Lower leg skin (tissue), 4 donors: Measurements from ENCODE around the gene SUPT4H1. TPM values are rescaled to one million over a fixed set of nuclear protein-coding genes. Genes with fewer than 3 reads are reported as not detected.

Experiments used
- DNase-seq, 2 donors: peaks; one replicate each; pipeline ENCODE4 v3.0.0-alpha.2; 2019; ENCODE audit warnings: low spot score in 2 of 2
- H3K4me3 ChIP-seq: fragments of 200-600 bp; sonication (generic); 2 replicates; pipeline ENCODE4 v1.5.1; 2017; ENCODE audit warnings: mild to moderate bottlenecking, low read depth; ENCODE audit not compliant: poor library complexity, severe bottlenecking
- CTCF ChIP-seq, 3 donors: fragments of 450-650 bp; IDR thresholded peaks; one replicate each; pipeline ENCODE4 v1.5.1; 2016; ENCODE audit warnings: antibody characterized with exemption in 3 of 3, mild to moderate bottlenecking in 3 of 3, moderate library complexity in 2 of 3
- POLR2A ChIP-seq, 2 donors: fragments of 450-650 bp; IDR thresholded peaks; one replicate each; pipeline ENCODE4 v1.6.1; 2016 to 2017; ENCODE audit warnings: antibody characterized with exemption in 2 of 2, mild to moderate bottlenecking in 1 of 2, moderate library complexity in 1 of 2
- WGBS, 2 donors: methylation state at CpG; one replicate each; pipeline ENCODE4 v1.1.5; 2018; 5-methylcytosine and 5-hydroxymethylcytosine counted together
- intact Hi-C: fragments of 100-400 bp; cut with DNase I; formaldehyde crosslinking; loops from one replicate; pipeline ENCODE4 v1.15.0; 2023; ENCODE audit warnings: low total_unique reads
- total RNA-seq, 4 donors: library from RNA; depleted of rRNA; stranded (reverse); fragments of >200 nt; gene quantifications; one replicate each; pipeline ENCODE4 v1.1.0, GENCODE V29; 2016

SUPT4H1 gene
- total RNA-seq, 4 donors from 2014 or later = 49.5 to 89.7 (median 57.5) TPM

GRCh38 chr17:58313815-58314705, 37.9 kb downstream of the SUPT4H1 start:
- peak in 1 of 2 donors; percentile 45 for DNase-seq
- 68 to 70% methylated on average over 7 of the region's 7 CpGs for WGBS, 2 donors
- no peak for TF ChIP-seq POLR2A (IDR thresholded peaks at IDR 0.05)
- TF ChIP-seq CTCF (IDR thresholded peaks at IDR 0.05) = no peak
- no peak overlapping the region for H3K4me3 ChIP-seq
- intact Hi-C loops = no loop called here

DNA sequence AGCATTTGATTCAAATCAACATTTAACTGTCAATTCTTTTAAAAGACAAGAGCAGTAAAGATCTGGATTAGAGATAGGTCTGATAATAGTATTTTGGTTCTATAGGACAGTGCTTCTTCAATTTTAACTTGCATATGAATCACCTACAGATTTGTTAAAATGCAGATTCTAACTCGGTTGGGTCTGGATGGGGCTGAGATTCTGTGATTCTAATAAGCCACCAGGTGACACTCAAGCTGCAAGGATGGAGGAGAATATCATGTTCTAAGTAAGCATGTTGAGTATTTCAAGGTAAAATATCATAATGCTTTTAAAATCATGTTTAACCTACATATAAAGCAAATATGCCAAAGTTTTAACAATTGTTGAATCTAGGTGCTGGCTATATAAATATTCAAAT, 39.2 kb downstream of the SUPT4H1 start:
- 51 to 58% methylated on average over 1 of the region's 1 CpG for WGBS, 2 donors
- TF ChIP-seq POLR2A (IDR thresholded peaks at IDR 0.05) (no peak), CTCF (IDR thresholded peaks at IDR 0.05) (no peak)

DNA sequence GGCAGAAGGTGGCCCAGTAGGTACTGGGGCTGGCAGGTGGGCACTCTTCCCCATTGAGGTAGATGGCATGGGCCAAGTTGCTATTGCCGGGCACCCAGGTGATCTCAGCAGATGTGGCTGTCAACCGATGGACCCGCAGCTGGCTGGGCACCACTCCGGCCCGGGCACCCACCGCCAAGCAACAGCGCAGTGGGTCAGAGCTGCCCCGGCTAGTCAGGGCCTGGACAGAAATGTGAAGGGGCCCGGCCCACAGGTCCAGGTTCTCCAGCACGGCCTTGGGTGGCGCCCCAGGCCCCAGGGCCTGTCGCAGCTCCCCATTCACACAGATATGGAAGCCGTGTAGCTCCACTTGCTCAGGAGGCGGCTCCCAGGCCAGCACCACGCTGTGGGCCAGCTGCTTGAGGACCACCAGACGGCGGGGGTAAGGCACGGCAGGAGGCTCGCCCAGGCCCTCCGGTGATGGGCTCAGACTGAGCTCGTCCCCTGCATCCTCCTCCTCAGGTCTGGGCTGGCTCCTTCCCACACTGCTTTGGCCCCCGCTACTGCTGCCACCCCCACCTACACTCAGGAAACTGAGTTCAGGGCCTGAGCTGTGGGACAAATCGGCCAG, 39.9 kb downstream of the SUPT4H1 start:
- peak; percentile 9 to 70 for DNase-seq
- H3K4me3 ChIP-seq = no peak overlapping the region
- intact Hi-C loops = no loop called here
- 91 to 92% methylated on average over 12 to 19 of the region's 23 CpGs for whole genome bisulfite sequencing, 2 donors
- TF ChIP-seq CTCF (IDR thresholded peaks at IDR 0.05) (no peak), POLR2A (IDR thresholded peaks at IDR 0.05) (no peak)

More for the DNA sequence above, 39.2 kb downstream of the SUPT4H1 start:
- intact Hi-C loops = no loop called here
- no peak overlapping the region for H3K4me3 ChIP-seq
- DNase-seq = peak in 1 of 2 donors; percentile 8

GRCh38 chr17:58311429-58311894, 40.5 kb downstream of the SUPT4H1 start:
- WGBS, 2 donors = 84 to 89% methylated on average over 8 to 9 of the region's 9 CpGs
- H3K4me3 ChIP-seq = no peak overlapping the region
- peak in 1 of 2 donors; percentile 10 for DNase-seq
- TF ChIP-seq POLR2A (IDR thresholded peaks at IDR 0.05) = no peak
- no peak for TF ChIP-seq CTCF (IDR thresholded peaks at IDR 0.05)
- intact Hi-C loops = no loop called here

DNA sequence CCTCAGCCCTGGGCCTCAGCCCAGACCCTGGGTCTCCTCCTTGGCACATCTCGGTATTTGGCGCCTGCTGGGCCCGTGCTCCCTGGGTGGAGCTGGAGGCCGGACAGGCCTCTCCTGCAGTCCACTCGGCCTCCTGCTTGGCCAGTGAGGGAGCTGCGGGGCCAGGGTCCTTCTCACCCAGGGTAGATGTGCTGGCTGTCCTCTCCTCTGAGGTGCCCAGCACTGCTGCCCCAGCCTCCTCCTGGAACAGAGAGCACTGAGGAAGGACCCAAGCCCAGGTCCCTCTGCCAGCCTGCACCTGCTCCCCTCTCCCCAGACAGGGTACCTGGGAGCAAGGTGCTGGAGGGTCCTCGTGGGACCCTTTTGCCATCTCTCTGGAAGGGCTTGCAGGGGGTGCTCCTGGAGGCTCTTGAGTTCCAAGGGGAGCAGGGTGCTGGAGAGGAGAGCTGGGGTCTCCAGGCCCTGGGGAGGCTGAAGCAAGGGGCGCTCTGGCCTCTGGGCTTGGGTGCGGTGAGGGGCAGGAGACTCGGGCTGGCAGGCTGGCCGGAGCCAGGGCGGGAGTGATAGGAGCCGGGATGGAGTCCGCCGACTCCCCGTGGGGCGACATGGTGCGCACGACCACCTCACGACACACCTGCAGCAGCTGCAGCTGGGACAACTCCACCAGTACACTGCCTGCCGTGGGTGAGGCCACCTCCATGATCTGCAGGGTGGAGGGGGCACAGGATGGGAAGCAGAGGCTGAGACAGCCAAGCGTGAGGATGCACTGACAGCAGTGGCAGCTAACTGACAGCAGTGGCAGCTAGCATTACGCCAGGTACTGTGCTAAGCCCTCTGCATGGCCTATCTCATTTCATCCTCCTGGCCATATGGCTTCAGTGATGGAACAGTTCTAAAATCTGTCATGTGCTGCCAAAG, 41.2 kb downstream of the SUPT4H1 start:
- 91 to 94% methylated on average over 20 to 22 of the region's 23 CpGs for WGBS, 2 donors
- no peak overlapping the region for H3K4me3 ChIP-seq
- DNase-seq = peak in 1 of 2 donors; percentile 64
- TF ChIP-seq CTCF (IDR thresholded peaks at IDR 0.05) = no peak
- intact Hi-C loops = no loop called here
